Measurements from ENCODE around the gene TUBG2. TPM values are rescaled to one million over a fixed set of nuclear protein-coding genes. Genes with fewer than 3 reads are reported as not detected.

Gene TUBG2
- total RNA-seq, 2 experiments from 2014 or later, result 10.4 to 23.4 TPM

- no TSS peak for BruUV-seq (replicated peaks)
- Histone ChIP-seq H2AFZ (ENCODE audit: low read length) (no peak overlapping the region), H3K4me3 (ENCODE audit: low read depth, low read length, poor library complexity, severe bottlenecking) (no peak overlapping the region), H4K20me1 (ENCODE audit: insufficient read depth, low read length) (no peaks in the 10 kb centered on the region), H3K27ac (ENCODE audit: low read depth, low read length, poor library complexity, severe bottlenecking) (no peak overlapping the region), H3K36me3 (ENCODE audit: insufficient read depth, low read length) (peaks cover 27% of the 10 kb centered on the region), H3K79me2 (ENCODE audit: insufficient read depth, low read depth, low read length) (no peaks in the 10 kb centered on the region), H3K4me2 (ENCODE audit: low read length) (peak overlapping the region; percentile 8; the same call in 1 of the 2 replicates), H3K9me3 (ENCODE audit: low read length) (no peaks in the 10 kb centered on the region), H3K9me2 (ENCODE audit: insufficient read depth, low read length) (no peaks in the 10 kb centered on the region), H3K4me1 (ENCODE audit: insufficient read depth, low read length, poor library complexity, severe bottlenecking) (peaks cover 23% of the 10 kb centered on the region)
- intact Hi-C loops (cut with micrococcal nuclease; ENCODE audit: unreplicated experiment), result no loop called here
- no peak for DNase-seq (ENCODE audit: low spot score)
- TF ChIP-seq CTCF (conservative IDR thresholded peaks at IDR 0.05; ENCODE audit: low read length), result no peak
- TF ChIP-seq EZH2phosphoT487 (IDR thresholded peaks at IDR 0.05; ENCODE audit: borderline replicate concordance, low read depth, low read length), result no peak
- ChIA-PET CTCF (ENCODE audit: unreplicated experiment) (interaction anchor here (0.5 kb wide), 1 partner anchor 255 kb away, joined by 4 read pairs; no protein-coding TSS in a partner anchor), POLR2A (interaction anchor here (0.5 to 0.7 kb wide), 3 partner anchors 13 to 797 kb away, joined by 3 to 4 read pairs (median 3); no protein-coding TSS in a partner anchor)
Observed at GRCh38 chr17:42670789-42671657, 11.9 kb downstream of the TUBG2 start.

- intact Hi-C loops (cut with micrococcal nuclease; ENCODE audit: unreplicated experiment), result no loop called here
- POLR2A ChIA-PET, result no interaction called here
- no peak overlapping the region for H3K4me2 ChIP-seq (ENCODE audit: low read length)
Observed at GRCh38 chr17:42672038-42672437, 13.0 kb downstream of the TUBG2 start.

More at GRCh38 chr17:42672038-42672437, 13.0 kb downstream of the TUBG2 start:
- CTCF ChIA-PET (ENCODE audit: unreplicated experiment), result interaction anchor here (0.5 kb wide), 1 partner anchor 254 kb away, joined by 4 read pairs; no protein-coding TSS in a partner anchor
- TF ChIP-seq EZH2phosphoT487 (IDR thresholded peaks at IDR 0.05; ENCODE audit: borderline replicate concordance, low read depth, low read length) (no peak), CTCF (conservative IDR thresholded peaks at IDR 0.05; ENCODE audit: low read length) (no peak)
- Histone ChIP-seq H4K20me1 (ENCODE audit: insufficient read depth, low read length) (no peaks in the 10 kb centered on the region), H3K9me3 (ENCODE audit: low read length) (no peaks in the 10 kb centered on the region), H3K36me3 (ENCODE audit: insufficient read depth, low read length) (peaks cover 20% of the 10 kb centered on the region; the same call in 1 of the 2 replicates), H3K27ac (ENCODE audit: low read depth, low read length, poor library complexity, severe bottlenecking) (no peak overlapping the region), H3K4me1 (ENCODE audit: insufficient read depth, low read length, poor library complexity, severe bottlenecking) (peaks cover 23% of the 10 kb centered on the region), H3K79me2 (ENCODE audit: insufficient read depth, low read depth, low read length) (no peaks in the 10 kb centered on the region), H2AFZ (ENCODE audit: low read length) (no peak overlapping the region), H3K9me2 (ENCODE audit: insufficient read depth, low read length) (no peaks in the 10 kb centered on the region), H3K4me3 (ENCODE audit: low read depth, low read length, poor library complexity, severe bottlenecking) (no peak overlapping the region)
- DNase-seq (ENCODE audit: low spot score), result no peak
- no TSS peak for BruUV-seq (replicated peaks)

Measured in OCI-LY7 (cell line).